Transverse colon (tissue), 4 donors: ENCODE data around the gene ZDHHC7.

Experiments
- EP300 ChIP-seq: sonication (generic); formaldehyde crosslinking; IDR thresholded peaks from one replicate; pipeline ENCODE4 v1.6.1; 2017; ENCODE audit warnings: antibody characterized with exemption, low read depth
- POLR2A ChIP-seq: fragments of 450-650 bp; IDR thresholded peaks from one replicate; pipeline ENCODE4 v1.6.1; 2016; ENCODE audit warnings: antibody characterized with exemption, mild to moderate bottlenecking, moderate library complexity
- POLR2AphosphoS5 ChIP-seq, 3 donors: sonication (generic); formaldehyde crosslinking; IDR thresholded peaks; one replicate each; pipeline ENCODE4 v1.6.1; 2016; ENCODE audit warnings: antibody characterized with exemption in 3 of 3
- TF ChIP-seq, protein P1 (sequence below), 5 experiments: fragments of 200-600 bp in 3 of 5; fragments of 450-650 bp in 2 of 5; sonication (generic) in 3 of 5; IDR thresholded peaks; 1 replicate in 2 of 5; 2 replicates in 3 of 5; pipeline ENCODE4 v1.5.1; 2016 to 2017; ENCODE audit warnings: antibody characterized with exemption in 5 of 5, inconsistent platforms in 3 of 5, mild to moderate bottlenecking in 2 of 5, moderate library complexity in 1 of 5

DNA sequence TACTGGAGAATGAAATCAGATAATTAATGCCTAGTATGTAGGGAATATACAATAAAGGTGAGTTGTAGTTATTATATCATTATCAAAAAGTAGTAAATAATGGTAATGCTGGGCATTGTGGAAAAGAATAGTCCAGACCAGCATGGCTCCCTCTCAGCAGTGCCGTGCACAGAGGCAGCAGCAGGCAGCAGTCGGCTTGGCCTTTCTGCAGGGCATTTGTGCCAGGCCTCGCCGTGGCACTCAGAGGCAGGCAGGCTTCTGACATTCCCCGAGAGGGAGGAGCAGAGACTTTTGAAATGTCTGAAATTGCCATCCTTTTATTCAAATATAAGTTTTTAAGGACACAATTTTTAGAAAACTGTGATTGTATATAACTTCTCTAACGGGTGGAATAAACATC is 31.3 kb upstream of the ZDHHC7 start:
- TF ChIP-seq, protein P1, sequence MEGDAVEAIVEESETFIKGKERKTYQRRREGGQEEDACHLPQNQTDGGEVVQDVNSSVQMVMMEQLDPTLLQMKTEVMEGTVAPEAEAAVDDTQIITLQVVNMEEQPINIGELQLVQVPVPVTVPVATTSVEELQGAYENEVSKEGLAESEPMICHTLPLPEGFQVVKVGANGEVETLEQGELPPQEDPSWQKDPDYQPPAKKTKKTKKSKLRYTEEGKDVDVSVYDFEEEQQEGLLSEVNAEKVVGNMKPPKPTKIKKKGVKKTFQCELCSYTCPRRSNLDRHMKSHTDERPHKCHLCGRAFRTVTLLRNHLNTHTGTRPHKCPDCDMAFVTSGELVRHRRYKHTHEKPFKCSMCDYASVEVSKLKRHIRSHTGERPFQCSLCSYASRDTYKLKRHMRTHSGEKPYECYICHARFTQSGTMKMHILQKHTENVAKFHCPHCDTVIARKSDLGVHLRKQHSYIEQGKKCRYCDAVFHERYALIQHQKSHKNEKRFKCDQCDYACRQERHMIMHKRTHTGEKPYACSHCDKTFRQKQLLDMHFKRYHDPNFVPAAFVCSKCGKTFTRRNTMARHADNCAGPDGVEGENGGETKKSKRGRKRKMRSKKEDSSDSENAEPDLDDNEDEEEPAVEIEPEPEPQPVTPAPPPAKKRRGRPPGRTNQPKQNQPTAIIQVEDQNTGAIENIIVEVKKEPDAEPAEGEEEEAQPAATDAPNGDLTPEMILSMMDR (IDR thresholded peaks at IDR 0.05), result no peak
- TF ChIP-seq POLR2A (no peak), EP300 (no peak), POLR2AphosphoS5 (IDR thresholded peaks at IDR 0.05) (no peak)
